DMS79 treated with DMSO at 0.1 percent for 48 hours (cell line): ENCODE results near the gene POLR1C.
"Not testable (repeated sequence)": the region's sequence is repeated elsewhere in the genome, so short reads cannot be mapped to it uniquely, and the experiment has no call there.

Experiments used
- DNase-seq: peaks from one replicate; lab custom pipeline; 2025; lab: John Stamatoyannopoulos, UW

POLR1C gene, protein sequence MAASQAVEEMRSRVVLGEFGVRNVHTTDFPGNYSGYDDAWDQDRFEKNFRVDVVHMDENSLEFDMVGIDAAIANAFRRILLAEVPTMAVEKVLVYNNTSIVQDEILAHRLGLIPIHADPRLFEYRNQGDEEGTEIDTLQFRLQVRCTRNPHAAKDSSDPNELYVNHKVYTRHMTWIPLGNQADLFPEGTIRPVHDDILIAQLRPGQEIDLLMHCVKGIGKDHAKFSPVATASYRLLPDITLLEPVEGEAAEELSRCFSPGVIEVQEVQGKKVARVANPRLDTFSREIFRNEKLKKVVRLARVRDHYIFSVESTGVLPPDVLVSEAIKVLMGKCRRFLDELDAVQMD

DNA sequence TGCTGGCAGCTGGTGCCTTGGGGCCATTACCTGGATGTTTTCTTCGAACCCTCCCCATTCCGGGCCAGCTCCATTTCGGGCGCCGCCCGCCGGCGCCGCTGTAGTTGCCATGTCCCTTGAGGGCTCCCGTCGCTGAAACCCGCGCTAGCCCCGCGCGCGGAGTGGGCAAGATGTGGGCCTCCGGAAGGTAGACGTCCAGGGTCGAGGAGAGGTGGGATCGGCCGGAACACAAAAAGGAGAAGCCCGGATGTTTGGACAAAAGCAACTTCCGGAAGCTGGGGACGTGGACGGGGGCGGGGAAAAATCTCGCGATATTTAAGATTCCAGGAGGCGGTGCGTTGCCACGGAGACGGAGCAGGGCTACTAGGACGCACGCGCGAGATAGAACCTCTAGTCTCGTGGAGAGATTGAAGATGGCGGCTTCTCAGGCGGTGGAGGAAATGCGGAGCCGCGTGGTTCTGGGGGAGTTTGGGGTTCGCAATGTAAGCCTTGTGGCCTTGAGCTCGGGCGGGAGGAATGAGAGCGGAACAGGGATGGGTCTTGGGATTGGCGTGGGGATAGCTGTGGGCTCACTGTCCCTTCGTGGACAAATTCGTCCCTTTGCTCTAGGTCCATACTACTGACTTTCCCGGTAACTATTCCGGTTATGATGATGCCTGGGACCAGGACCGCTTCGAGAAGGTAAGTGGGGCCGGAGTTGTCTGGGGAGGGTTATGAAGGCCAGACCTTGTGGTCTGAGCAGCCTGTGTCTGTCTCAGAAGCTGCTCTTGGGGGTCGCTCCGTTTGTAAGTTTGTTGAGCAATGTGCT, at the start of gene POLR1C, which contains the start of gene YIPF3:
Gene POLR1C, plus strand, starts transcription at position 393 of the 808 bp plus-strand sequence. Its CDS starts 21 bp downstream, at position 414.
Gene YIPF3, minus strand, starts transcription at position 230 of the 808 bp plus-strand sequence. Its CDS starts 119 bp downstream, at position 111.
- DNase-seq: peak; percentile 98

DNA sequence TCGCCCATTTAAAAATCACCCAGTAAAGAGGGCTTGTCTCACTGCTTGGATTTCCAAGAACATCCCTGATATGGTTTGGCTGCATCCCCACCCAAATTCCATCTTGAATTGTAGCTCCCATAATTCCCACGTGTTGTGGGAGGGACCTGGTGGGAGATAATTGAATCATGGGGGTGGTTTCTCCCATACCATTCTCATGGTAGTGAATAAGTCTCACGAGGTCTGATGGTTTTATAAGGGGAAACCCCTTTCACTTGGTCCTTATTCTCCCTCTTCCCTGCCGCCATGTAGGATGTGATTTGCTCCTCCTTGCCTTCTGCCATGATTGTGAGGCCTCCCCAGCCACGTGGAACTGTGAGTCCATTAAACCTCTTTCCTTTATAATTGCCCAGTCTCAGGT, 49.6 kb upstream of the POLR1C start:
- not testable (repeated sequence) for DNase-seq

DNA sequence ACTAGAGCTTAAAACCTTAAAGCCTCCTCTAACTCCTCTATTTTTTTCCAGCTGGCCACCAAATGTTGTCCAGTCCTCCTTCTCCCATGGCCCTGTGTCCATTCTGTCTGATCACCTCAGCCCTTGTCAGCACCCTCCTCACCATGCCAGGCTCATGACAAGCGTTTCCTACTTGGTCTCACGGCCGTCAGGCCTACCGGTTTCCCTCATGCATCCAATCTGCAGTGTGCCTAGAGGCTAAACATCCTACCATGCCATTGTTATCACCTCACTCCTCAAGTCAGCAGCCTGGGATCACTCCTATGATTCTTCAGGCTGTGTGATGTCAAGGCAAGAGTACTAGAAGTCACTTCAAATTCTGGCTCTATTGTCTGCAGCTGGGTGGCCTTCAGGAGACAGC, 49.1 kb upstream of the POLR1C start:
- no peak for DNase-seq

DNA sequence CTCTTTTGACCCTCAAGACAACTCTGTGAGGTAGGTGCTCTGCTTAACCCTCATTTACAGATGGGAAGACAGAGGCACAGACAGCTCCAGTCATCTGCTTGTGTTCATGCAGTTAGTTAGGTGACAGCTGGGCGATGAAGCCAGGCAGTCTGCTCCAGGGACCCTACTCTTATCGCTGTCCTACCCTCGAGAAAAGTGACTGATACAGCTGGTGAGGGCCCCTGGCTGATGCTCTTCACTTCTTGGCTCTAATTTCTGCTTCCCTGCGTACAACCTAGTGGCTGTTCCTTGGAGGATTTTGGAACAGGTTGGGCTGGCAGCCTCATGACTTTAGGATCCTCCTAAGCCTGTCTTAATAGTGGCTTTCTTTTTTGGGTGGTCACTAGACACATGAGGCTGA, 48.6 kb upstream of the POLR1C start:
- no peak for DNase-seq

DNA sequence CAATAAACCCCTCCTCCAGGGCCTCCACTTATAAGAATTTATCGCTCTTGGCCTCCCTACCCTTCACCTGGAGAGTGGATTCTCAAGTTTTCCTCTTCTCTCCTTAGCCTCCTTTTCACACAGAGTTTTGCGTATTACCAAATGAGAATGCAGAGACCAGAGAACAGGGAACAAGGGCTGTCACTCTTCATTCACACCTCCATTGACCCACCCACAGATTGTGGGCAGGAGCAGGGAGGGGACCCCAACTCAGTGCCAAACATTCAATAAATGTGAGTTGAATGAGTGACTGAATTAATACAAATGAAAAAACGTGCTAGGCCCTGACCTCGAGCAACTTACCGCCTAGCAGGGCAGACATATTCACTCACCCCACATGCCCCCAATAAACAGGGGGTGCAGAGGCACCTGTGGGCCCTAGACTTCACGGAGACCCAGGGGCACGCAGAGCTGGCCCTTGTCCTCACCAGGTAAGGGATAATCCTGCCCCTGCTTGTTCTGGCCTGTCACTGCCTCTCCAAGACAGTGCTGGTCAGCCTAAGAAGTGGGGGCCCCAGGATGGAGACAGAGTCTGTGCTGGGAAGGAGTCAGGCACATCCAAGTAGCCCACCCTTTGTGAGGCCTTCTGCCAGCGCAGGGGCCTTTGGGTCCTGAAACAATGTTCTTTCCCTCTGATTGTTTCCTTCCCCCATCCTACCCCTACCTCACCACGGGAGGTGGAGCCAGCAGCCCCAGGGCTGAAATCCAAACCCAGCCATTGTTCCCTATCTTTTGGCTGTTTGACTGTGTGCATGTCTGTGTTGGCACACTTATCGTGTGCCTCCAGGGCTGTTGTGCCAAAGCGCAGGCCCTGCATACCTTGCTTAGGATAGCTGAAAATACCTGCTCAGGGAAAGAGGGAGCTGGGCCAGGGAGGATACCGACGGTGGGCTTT, 47.9 kb upstream of the POLR1C start:
- no peak for DNase-seq

DNA sequence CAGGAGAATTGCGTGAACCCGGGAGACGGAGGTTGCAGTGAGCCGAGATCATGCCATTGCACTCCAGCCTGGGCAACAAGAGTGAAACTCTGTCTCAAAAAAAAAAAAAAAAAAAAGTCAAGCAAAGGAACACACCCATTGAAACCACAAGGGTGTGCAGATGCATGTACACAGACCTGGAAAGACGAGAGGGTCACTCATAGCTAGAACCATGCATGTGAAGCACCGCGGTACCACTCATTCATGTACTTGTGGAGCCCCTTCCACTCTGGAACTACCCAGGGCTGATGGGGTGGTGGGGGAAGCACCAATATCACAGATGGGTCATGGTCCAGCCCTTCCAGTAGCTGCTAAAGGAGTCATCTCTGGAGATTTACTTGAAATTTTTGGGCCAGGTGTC, 46.9 kb upstream of the POLR1C start:
- DNase-seq: no peak

DNA sequence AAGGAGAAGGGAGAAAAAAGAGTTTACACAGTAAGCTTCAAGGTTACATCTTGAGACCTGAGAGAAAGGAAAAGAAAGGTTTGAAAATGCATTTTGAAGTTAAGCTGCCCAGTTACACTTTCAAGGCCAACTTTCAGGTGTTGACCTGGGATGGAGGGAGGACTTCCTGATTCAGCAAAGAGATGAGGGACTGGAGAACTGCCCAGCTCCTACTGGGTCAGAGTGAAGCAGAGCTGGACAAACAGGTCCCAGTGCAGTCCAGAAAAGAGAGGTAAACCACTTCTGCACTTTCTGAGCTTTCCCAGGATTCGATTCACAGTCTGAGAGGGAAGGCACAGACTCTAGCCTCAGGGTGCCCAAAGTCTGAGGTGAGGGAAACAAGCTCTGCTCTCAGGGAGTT, 45.5 kb upstream of the POLR1C start:
- no peak for DNase-seq

DNA sequence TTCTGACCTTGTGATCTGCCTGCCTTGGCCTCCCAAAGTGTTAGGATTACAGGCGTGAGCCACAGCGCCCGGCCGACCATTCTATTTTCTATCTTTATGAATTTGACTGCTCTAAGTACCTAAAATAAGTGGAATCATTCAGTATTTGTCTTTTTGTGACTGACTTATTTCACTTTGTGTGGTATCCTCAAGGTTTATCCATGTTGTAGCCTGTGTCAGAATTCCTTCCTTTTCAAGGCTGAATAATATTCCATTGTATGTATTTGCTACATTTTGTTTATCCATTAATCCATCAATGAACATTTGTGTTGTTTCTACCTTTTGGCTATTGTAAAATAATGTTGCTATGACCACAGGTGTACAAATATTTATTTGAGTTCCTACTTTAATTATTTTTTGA, 44.4 kb upstream of the POLR1C start:
- DNase-seq: no peak

DNA sequence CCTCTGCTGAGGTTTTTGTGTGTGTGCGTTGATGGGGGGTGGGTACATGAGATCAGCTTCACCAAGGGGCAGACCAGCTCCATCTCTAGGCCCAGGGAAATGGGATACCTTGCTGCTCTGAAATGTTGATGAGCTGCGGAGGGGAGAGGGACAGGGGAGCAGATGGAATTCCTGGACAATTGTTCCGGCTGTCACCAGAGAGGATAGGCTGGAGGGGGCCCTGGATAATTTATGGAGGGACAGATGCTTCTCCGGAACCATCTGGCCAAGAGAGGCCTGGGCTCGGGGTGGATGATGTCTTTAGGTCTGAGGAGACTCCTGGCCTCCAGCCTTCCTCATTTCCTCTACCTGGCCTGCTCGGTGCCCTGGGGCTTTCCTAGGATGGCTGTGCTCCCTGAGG, 41.4 kb upstream of the POLR1C start:
- no peak for DNase-seq

DNA sequence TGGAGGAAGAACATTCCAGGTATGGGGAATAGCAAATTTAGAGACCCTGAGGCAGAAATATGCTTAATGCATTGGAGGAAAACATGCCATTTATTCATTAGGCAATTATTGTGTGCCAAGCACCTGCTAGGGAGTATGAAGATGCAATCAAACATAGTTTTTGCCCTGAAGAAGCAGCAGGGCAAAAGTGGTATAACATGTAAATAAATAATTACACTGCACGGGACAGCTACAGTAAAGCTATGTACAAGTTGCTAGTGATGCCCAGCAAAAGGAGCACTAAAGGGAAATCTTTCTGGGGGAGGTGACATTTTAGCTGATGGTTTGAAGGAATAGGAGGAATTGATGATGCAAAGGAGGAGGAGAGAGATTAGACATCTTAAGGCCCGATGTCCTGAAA, 40.1 kb upstream of the POLR1C start:
- DNase-seq: no peak

DNA sequence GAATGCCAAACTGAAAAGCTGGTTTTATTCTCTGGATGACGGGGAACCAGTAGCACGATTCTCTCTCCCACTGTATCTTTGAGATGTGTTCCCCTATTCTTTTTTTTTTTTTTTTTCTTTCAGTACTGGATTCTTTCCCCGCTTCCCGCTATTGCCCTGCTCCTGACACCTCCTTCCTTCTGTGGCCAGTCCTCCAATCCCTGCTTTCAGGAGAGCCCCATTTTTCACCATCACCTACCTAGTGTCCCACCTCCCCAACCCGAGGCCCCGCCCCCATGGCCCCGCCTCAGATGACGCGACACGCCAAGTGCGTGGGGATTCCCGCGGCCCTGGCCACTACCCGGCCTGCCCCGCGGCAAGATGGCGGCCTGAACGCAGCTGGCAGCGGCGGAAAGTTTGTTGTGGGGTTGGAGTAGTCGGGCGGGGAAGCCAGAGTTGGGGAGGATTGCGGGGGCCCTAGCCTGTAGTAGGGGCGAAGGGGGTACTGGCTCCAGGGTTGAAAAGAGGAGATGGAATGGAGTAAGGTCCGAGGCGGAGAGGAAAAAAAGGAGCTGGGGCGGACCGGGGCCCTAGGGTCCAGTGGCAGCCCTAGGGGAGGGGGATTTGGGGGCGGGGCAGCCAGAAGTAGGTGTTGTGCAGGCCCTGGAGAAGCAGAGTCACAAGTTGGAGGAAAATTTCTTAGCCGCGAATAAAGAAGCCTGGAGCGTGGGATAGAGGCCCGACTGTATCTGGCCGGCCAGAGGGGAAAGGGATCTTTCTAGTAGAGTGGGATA, 39.5 kb upstream of the POLR1C start, which contains the start of gene TJAP1:
Gene TJAP1, plus strand, starts transcription at position 336 of the 773 bp plus-strand sequence. CDS start 21,432 bp downstream, outside the sequence.
- peak; percentile 92 for DNase-seq

DNA sequence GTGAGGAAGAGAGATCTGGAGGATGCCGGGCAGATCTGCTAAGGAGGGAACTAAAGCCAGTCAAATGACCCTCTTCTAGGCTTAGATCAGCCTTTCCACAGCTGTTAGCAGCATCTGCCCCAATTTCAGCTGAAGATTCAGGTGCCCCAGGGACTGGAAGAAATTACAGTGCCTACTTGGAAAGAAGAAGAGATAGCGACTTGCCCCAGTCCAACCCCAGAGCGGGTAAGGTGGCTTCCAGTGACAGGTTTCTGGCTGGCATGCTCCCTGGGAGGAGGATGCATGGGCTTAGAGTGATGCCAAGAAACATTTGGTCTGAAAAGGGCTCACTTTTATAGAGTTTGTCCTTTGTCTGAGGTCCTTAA, 38.9 kb upstream of the POLR1C start:
- DNase-seq: no peak

DNA sequence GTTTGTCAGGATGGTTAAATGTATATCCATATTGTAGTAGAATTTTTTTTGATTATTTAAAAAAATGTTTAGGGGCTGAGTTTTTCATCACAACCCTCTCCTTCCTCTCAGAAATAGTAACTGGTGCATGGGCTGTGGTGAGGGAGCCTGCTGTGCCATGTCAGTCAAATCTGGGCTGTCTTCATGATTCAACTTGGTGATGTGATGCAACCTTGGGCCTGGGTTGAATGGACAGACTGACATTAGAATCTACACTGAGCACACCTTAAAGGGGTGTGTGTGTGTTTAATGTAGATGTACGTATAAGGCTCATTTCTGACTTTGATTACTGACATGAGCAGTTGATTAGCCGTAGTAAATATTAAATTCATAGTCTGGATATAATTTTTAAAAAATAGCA, 35.8 kb upstream of the POLR1C start:
- DNase-seq: no peak

DNA sequence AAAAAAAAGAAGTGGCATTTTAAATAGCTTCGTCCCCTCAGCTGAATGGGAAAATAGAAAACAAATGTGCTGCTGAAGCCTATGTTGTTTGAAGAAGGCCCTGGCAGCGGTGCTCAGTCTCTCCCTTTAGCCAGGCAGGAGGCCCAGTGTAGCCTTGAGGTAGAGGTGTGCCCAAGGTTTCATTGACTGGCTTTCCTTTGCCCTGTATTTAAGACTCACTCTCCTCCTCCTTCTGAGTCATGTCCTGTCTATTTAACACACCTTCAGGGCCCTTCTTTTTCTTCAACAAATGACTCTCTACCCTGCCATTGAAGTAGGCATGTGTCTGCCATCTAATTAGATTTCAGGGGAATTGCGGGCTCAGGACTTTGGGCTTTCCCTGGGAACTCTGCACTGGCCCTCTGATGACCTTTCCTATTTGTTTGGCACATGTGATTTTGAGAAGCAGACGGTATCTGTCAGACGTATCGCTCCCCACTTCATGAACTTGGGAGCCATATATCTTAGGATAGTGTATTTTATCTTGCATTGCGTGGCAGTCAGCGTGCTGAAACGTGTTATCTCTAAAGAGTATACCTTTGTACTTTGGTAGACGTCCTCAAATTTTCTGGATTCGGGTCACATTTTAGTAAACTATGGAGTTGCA, 35.2 kb upstream of the POLR1C start:
- no peak for DNase-seq

DNA sequence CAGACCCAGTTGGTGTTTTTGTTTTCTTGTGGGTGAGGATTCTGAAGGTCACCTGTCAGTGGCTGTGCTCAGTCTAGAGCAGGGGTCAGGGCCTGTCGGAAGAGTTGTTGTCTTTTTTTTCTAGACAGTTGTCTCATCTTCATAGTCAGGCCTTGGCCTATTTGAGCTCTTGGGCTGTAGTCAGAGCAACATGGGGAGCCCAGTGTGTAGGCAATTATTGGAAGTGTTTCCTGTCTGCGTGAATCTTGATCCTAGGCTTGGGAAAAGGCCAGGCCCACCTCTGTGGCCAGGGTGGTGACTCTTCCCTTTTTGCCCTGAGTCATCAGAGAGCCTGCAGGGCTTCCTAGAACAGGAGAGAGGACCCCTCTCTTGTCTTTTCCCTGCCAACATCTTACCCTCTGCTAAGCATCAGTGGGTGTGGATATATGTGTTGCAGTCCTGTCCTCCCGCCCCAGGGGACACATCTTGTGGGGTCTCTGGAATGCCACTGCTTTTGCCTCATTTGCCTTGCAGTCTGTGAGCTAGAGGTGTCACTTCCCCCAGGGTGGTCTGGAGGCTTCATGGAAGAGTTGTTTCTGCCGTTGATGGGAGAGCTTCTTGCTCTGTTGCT, 28.1 kb upstream of the POLR1C start:
- DNase-seq: no peak

DNA sequence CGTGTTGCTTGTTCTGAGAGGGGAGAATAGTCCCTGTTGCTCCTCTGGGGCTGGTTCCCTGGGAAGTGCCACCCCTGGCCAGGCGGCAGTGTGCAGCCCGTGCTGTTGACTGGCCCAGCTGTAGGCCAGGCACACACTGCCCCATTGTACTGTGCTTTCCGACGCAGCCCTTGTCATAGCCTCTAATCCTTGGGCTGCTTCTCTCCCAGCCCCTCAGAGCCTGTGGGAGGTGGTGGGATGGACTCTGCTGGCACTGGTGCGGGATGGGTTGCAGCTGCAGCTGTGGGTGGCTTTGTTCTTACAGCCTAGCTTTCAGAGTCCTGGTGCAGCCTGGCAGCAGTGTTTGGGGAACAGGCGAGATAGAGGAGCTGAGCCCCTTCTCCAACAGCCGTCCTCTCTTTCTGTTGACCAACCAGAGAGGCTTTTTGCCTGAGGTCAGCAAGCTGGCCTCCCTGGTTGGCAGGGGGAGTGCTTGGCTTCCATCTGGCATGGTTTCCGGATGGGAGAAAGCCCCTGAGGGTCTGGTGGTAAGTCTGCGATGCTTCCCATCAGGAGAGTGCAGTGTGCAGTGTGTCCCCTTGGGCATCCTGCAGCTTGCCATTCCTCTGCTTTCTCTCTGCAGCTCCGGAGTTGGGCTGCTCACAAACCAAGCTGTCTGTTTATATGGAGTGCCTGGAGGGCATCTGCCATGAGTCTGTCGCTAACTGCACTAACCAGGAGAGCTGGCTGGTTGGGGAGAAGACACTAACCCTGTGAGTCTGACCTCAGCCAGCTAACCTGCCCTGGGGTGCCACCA, 27.4 kb upstream of the POLR1C start:
- DNase-seq: no peak

DNA sequence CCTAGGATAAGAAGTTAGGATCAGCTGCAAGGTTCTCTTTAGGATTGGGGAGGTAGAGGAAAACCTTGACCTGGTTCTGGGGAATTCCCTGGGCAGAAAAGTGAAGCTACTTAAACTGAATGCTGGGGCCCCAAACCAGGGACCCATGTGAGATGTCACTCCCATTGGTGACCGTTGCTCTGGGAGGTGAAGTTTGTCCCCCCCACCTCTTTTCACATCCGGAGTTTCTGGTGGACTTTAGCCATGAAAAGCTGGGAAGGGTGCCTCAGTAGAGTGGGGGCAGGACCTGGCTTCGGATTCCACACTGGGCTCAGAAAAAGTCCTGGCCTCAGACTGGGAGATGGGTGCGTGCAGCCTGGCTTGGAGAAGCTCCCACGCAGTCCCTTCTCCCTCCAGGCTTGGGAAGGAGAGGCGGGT, 26.4 kb upstream of the POLR1C start:
- no peak for DNase-seq

DNA sequence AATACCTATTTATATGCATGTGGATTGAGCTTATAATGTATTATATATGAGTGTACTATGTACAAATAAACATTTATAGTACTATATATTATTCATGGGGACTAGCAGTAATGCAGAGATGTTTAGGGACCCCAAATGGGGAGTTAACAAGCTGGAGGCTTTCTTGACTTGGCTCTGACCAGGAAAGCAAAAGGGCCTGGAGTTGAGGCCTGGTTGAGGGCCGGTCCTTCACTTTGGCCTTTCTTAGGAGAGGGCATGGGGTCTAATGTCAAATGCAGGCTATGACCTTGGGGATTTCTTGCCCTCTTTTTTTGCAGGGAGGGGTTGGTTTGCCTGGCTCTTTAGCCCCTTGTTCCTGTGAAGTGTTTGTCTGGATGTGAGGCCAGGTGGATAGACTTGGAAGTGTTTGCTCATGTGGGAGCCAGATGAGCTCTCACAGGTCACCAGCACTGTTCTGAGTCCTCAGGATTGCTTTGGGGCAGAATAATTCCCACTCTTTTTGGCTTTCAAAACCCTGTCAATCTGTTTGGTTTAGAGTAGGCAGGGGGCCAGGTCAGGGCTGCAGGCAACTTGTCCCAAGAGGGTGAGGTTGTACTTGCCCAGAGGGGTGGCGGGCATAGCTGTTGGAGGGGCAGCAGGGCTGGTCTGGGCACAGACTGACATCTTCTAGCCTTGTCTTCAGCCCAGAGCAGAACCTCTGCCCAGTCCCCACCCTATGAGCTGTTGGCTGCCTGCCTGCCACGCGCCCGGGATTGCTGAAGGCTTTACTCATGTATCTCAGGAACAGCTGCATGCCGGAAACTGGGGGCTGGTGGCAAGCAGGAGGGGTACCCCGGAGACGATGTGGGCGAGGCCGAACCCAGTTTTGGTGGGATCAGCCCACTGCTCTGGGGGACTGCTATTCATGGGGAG, 24.9 kb upstream of the POLR1C start:
- DNase-seq: peak; percentile 79
